A673 (cell line): ENCODE measurements around the gene KCNB1. TPM values are rescaled to one million over a fixed set of nuclear protein-coding genes. Genes with fewer than 3 reads are reported as not detected.

Experiments
- BruUV-seq: library from RNA; stranded (reverse); fragments of 400-500 nt; replicated peaks from 2 replicates; lab custom pipeline; 2021; lab: Mats Ljungman, UMichigan
- CTCF ChIA-PET: fragments of 300-600 bp; sonication (Branson Sonifier 250); formaldehyde crosslinking; loops from one replicate; lab custom pipeline; 2022; ENCODE audit warnings: antibody characterized with exemption; lab: Charles Lee
- POLR2A ChIA-PET: fragments of 300-600 bp; sonication (Branson Sonifier 250); formaldehyde crosslinking; loops from one replicate; lab custom pipeline; 2022; ENCODE audit warnings: antibody characterized with exemption; ENCODE audit not compliant: low non-redundant PET; lab: Charles Lee
- DNase-seq: peaks from one replicate; pipeline ENCODE4 v3.0.0-alpha.2; 2015; ENCODE audit warnings: low spot score
- H3K27ac ChIP-seq: fragments of 200-600 bp; sonication (generic); 2 replicates; pipeline ENCODE4 v1.5.1; 2016; ENCODE audit warnings: mixed run types, low read depth, mild to moderate bottlenecking, mixed read lengths, antibody characterized with exemption, low read length; ENCODE audit not compliant: poor library complexity, severe bottlenecking
- H3K27me3 ChIP-seq: fragments of 200-600 bp; sonication (generic); replicated peaks from 2 replicates; pipeline ENCODE4 v1.6.1; 2017; ENCODE audit warnings: mixed run types, low read depth, mild to moderate bottlenecking, mixed read lengths, antibody characterized with exemption, low read length; ENCODE audit not compliant: insufficient read depth, poor library complexity
- H3K36me3 ChIP-seq: fragments of 200-600 bp; sonication (generic); 2 replicates; pipeline ENCODE4 v1.6.1; 2016; ENCODE audit warnings: mixed run types, mild to moderate bottlenecking, mixed read lengths, antibody characterized with exemption, low read length; ENCODE audit not compliant: insufficient read depth, poor library complexity, severe bottlenecking
- H3K4me1 ChIP-seq: fragments of 200-600 bp; sonication (generic); 2 replicates; pipeline ENCODE4 v1.6.1; 2017; ENCODE audit warnings: mixed run types, mild to moderate bottlenecking, mixed read lengths, antibody characterized with exemption, low read length; ENCODE audit not compliant: insufficient read depth, poor library complexity, severe bottlenecking
- H3K4me3 ChIP-seq: fragments of 200-600 bp; sonication (generic); 2 replicates; pipeline ENCODE4 v1.5.1; 2016; ENCODE audit warnings: low read depth, mixed run types, mild to moderate bottlenecking, mixed read lengths, low read length; ENCODE audit not compliant: poor library complexity, severe bottlenecking
- H3K9me3 ChIP-seq: fragments of 200-600 bp; sonication (generic); 2 replicates; pipeline ENCODE4 v1.6.1; 2016; ENCODE audit warnings: mixed run types, low read depth, mild to moderate bottlenecking, mixed read lengths, antibody characterized with exemption, low read length; ENCODE audit not compliant: poor library complexity, severe bottlenecking
- EZH2 ChIP-seq: fragments of 200-600 bp; sonication (generic); IDR thresholded peaks from 2 replicates; pipeline ENCODE4 v1.6.1; 2017; ENCODE audit warnings: borderline replicate concordance, low read depth, mild to moderate bottlenecking, mixed read lengths, antibody characterized with exemption, low read length; ENCODE audit not compliant: poor library complexity, severe bottlenecking
- intact Hi-C: fragments of 100-400 bp; cut with micrococcal nuclease; formaldehyde crosslinking; loops from one replicate; pipeline ENCODE4 v1.10.0; 2022; ENCODE audit not compliant: unreplicated experiment
- total RNA-seq: library from RNA; stranded (reverse); gene quantifications from 2 replicates; pipeline ENCODE4 v1.2.3, GENCODE V29; 2021
- TF ChIP-seq, protein P1 (sequence below): fragments of 300-800, 200-600 bp; sonication (generic); conservative IDR thresholded peaks from 2 replicates; pipeline ENCODE4 v1.5.1; 2017; ENCODE audit warnings: low read depth, mild to moderate bottlenecking, antibody characterized with exemption, low read length, moderate library complexity, mixed read lengths

The KCNB1 gene
- total RNA-seq, 1 experiment from 2014 or later = not detected

DNA sequence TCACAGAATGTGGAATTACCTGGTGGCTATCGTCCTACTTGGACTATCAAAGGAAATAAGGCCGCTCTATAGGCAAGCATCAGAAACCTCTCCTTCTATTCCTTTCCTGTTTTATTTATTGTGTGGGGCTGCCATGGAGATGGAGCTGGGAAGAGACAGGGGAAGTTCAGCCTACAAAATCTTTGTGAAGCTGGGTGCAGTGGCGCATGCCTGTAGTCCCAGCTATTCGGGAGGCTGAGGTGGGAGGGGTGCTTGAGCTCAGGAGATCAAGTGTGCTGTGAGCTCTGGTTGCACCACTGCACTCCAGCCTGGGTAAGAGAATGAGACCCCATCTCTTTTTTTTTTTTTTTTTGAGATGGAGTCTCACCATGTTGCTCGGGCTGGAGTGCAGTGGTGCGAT, 60.3 kb downstream of the KCNB1 start:
- TF ChIP-seq, protein P1, sequence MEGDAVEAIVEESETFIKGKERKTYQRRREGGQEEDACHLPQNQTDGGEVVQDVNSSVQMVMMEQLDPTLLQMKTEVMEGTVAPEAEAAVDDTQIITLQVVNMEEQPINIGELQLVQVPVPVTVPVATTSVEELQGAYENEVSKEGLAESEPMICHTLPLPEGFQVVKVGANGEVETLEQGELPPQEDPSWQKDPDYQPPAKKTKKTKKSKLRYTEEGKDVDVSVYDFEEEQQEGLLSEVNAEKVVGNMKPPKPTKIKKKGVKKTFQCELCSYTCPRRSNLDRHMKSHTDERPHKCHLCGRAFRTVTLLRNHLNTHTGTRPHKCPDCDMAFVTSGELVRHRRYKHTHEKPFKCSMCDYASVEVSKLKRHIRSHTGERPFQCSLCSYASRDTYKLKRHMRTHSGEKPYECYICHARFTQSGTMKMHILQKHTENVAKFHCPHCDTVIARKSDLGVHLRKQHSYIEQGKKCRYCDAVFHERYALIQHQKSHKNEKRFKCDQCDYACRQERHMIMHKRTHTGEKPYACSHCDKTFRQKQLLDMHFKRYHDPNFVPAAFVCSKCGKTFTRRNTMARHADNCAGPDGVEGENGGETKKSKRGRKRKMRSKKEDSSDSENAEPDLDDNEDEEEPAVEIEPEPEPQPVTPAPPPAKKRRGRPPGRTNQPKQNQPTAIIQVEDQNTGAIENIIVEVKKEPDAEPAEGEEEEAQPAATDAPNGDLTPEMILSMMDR = no peak
- no peak for TF ChIP-seq EZH2
- Histone ChIP-seq H3K36me3 (no peaks in the 10 kb centered on the region), H3K9me3 (no peaks in the 10 kb centered on the region), H3K4me1 (no peaks in the 10 kb centered on the region), H3K27me3 (peaks cover 17% of the 10 kb centered on the region), H3K4me3 (no peak overlapping the region), H3K27ac (no peak overlapping the region)
- no TSS peak for BruUV-seq
- no peak for DNase-seq
- ChIA-PET POLR2A (interaction anchor here (0.6 kb wide), 1 partner anchor 235 kb away, joined by 17 read pairs; no protein-coding TSS in a partner anchor), CTCF (no interaction called here)
- intact Hi-C loops = no loop called here

DNA sequence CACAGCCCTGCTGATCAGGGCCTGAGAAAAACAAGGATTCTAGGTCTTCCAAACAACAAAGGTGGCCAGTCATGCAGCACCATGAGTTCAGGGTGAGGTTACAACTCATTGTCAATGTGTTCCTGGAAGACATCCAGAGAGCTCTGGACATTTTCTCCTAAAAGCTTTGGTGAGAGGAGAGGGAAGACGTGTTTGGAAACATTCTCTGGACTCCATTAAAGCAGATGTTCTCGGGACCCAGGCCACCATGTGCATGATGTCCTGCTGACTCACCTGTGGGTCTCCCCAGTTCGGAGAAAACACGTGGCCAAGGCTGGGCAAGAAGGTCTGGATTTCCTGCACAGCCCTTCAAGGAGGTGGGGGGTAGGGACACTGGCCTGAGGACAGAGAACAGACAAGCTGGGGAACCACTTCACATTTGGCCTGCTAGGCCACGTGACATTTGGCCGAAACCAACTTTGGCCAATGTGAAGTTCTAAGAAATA, 61.6 kb downstream of the KCNB1 start:
- no peak for DNase-seq
- no peak overlapping the region for H3K27ac ChIP-seq
- no peaks in the 10 kb centered on the region for H3K4me1 ChIP-seq
- no TSS peak for BruUV-seq
- H3K9me3 ChIP-seq = no peaks in the 10 kb centered on the region
- POLR2A ChIA-PET = no interaction called here
- intact Hi-C loops = no loop called here
- H3K36me3 ChIP-seq = no peaks in the 10 kb centered on the region
- no peak overlapping the region for H3K4me3 ChIP-seq
- CTCF ChIA-PET = no interaction called here
- TF ChIP-seq, protein P1 = no peak
- no peak for TF ChIP-seq EZH2
- peaks cover 15% of the 10 kb centered on the region for H3K27me3 ChIP-seq

DNA sequence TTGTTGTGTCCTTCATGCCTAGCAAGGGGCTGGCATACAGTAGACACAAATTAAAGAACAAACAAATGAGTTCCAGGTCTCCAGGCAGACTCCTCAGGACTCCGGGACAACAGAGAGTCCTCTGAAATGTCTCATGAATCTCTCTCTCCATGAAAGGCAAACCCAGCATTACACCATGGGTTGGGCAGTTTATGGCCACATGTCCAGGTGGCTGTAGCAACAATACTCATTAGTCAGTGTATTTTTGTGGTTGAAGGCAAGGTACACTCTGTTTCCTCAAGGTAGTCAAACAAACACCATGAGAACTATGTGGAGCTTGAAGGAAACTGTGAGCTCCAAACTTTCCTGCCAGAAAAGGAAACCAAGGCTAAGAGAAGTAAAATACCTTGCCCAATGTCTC, 62.2 kb downstream of the KCNB1 start:
- Histone ChIP-seq H3K4me3 (no peak overlapping the region), H3K27me3 (peaks cover 21% of the 10 kb centered on the region), H3K4me1 (no peaks in the 10 kb centered on the region), H3K9me3 (no peaks in the 10 kb centered on the region), H3K36me3 (no peaks in the 10 kb centered on the region), H3K27ac (no peak overlapping the region)
- BruUV-seq = no TSS peak
- POLR2A ChIA-PET = no interaction called here
- DNase-seq = no peak
- intact Hi-C loops = no loop called here
- CTCF ChIA-PET = no interaction called here
- TF ChIP-seq, protein P1 = no peak
- TF ChIP-seq EZH2 = no peak
